Kidney (tissue), 14 donors: Measurements from ENCODE around the gene SOX12. TPM values are rescaled to one million over a fixed set of nuclear protein-coding genes. Genes with fewer than 3 reads are reported as not detected.

Experiments used
- DNase-seq, 5 donors: peaks; one replicate each; pipeline ENCODE4 v3.0.0-alpha.2; 2013 to 2020
- FAIRE-seq: peaks from 2 replicates; lab custom pipeline; 2012; peaks lifted over from hg19 to GRCh38; lab: Jason Lieb, UNC
- H3K27ac ChIP-seq, 2 donors: one replicate each; pipeline ENCODE4 v1.7.0; 2013; ENCODE audit warnings: low read depth in 2 of 2, low read length in 2 of 2, inconsistent platforms in 1 of 2
- H3K27me3 ChIP-seq: one replicate; pipeline ENCODE4 v1.7.1; 2013; ENCODE audit warnings: low read length, inconsistent platforms; ENCODE audit not compliant: control insufficient read depth, insufficient read depth
- H3K36me3 ChIP-seq, 3 donors: one replicate each; pipeline versions ENCODE4 v1.7.0 to v1.7.1; 2013; ENCODE audit warnings: low read length in 3 of 3, control low read depth in 1 of 3, inconsistent platforms in 1 of 3; ENCODE audit not compliant: insufficient read depth in 3 of 3, control insufficient read depth in 2 of 3
- H3K4me1 ChIP-seq, 3 donors: one replicate each; pipeline versions ENCODE4 v1.7.0 to v1.7.1; 2013; ENCODE audit warnings: low read length in 3 of 3, inconsistent platforms in 1 of 3, low read depth in 1 of 3; ENCODE audit not compliant: control insufficient read depth in 2 of 3, insufficient read depth in 2 of 3
- H3K4me3 ChIP-seq, 3 donors: one replicate each; pipeline versions ENCODE4 v1.7.0 to v1.8.1; 2013; ENCODE audit warnings: low read length in 3 of 3, control low read depth in 1 of 3, inconsistent platforms in 1 of 3
- H3K9ac ChIP-seq, 3 donors: one replicate each; pipeline versions ENCODE4 v1.7.0 to v1.7.1; 2013; ENCODE audit warnings: low read length in 3 of 3, control low read depth in 1 of 3, inconsistent platforms in 1 of 3
- H3K9me3 ChIP-seq, 3 donors: one replicate each; pipeline versions ENCODE4 v1.7.0 to v1.7.1; 2013; ENCODE audit warnings: low read length in 3 of 3, control low read depth in 1 of 3, inconsistent platforms in 1 of 3; ENCODE audit not compliant: control insufficient read depth in 2 of 3, insufficient read depth in 1 of 3
- intact Hi-C: fragments of 100-400 bp; cut with DNase I; formaldehyde crosslinking; loops from one replicate; pipeline ENCODE4 v1.11.1; 2022
- polyA plus RNA-seq: library from polyadenylated mRNA; stranded (reverse); fragments of 350-450 nt; fragmentation: Illumina TruSeq; extraction: RNeasy Lipid Tissue Mini Kit (QIAGEN cat#74804); gene quantifications from one replicate; pipeline ENCODE4 v1.2.3, GENCODE V29; 2014; ENCODE audit warnings: low read depth, low replicate concordance; ENCODE audit not compliant: insufficient read depth
- total RNA-seq: library from RNA; stranded (reverse); fragmentation: NEBNext Ultra II Directional; extraction: Animal tissue kit (Norgen Biotek cat#: 25700); gene quantifications from one replicate; pipeline ENCODE4 v1.2.1, GENCODE V29; 2021
- TF ChIP-seq, protein P1 (sequence below): IDR thresholded peaks from 3 replicates; pipeline ENCODE4 v1.5.1; 2012; ENCODE audit warnings: mild to moderate bottlenecking, moderate library complexity, borderline replicate concordance; ENCODE audit not compliant: insufficient read depth; ENCODE audit errors: extremely low read depth
- donor health status: control.
- donor health status: control.
- donor health status: control.
- donor health status: control.
- donor health status: control.
- donor health status: DM: yes; HTN: yes; CAD: no.
- donor health status: Normal renal cell carcinoma (clear cell type).

Gene SOX12
- total and polyA plus RNA-seq, 2 donors from 2014 or later = 11.3 to 12.7 TPM

DNA sequence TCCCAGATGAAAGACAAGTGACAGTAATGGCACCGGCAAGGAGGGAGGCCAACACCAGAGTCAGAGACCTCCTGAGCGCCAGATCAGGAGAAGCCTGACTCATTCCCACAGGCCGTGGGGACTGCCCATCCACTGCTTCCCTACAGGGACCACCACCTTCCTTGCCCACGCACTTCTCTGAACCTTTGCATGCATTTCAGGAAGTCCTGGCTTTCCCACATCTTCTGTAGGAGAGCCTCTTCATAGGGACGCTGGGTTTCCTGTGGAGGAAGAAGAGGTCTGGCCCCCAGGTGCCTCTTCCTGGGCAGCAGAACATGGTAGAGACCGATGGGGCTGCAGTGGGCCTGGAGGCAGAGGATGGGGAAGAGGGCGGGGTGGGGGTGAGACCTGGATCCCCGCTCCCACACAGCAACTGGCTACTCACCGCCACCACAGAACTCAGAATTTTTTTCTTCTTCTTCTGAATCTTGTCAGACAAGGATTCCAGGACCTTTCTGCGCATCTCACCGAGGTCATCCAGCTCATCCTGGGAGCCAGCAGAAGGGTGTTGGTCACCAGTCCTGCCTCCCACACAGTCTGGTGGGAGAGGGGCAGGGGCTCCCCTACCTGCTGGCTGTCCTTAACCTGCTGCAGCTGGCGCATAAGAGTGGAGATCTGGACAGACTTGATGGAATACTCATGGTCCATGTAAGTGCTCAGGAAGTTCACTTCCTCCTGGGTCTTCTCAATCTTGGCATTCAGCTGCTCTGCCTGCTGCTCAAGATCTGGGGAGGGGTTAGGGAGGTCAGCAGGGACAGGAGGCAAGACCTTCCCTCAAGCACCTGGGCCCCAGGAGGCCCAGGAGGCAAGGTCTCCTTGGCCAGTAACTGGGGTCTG, 48.5 kb upstream of the SOX12 start:
- H3K4me1 ChIP-seq = no peaks in the 10 kb centered on the region
- no peaks in the 10 kb centered on the region for H3K9me3 ChIP-seq
- no peak overlapping the region for H3K4me3 ChIP-seq
- DNase-seq (no peak), FAIRE-seq (no peak)
- no peak overlapping the region for H3K9ac ChIP-seq
- H3K27me3 ChIP-seq = no peaks in the 10 kb centered on the region
- H3K36me3 ChIP-seq = peaks cover 2 to 26% (median 7%) of the 10 kb centered on the region in 3 donors
- TF ChIP-seq, protein P1, sequence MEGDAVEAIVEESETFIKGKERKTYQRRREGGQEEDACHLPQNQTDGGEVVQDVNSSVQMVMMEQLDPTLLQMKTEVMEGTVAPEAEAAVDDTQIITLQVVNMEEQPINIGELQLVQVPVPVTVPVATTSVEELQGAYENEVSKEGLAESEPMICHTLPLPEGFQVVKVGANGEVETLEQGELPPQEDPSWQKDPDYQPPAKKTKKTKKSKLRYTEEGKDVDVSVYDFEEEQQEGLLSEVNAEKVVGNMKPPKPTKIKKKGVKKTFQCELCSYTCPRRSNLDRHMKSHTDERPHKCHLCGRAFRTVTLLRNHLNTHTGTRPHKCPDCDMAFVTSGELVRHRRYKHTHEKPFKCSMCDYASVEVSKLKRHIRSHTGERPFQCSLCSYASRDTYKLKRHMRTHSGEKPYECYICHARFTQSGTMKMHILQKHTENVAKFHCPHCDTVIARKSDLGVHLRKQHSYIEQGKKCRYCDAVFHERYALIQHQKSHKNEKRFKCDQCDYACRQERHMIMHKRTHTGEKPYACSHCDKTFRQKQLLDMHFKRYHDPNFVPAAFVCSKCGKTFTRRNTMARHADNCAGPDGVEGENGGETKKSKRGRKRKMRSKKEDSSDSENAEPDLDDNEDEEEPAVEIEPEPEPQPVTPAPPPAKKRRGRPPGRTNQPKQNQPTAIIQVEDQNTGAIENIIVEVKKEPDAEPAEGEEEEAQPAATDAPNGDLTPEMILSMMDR = no peak
- no peak overlapping the region for H3K27ac ChIP-seq
- intact Hi-C loops = no loop called here

- Histone ChIP-seq H3K36me3 (peaks cover 2 to 27% (median 7%) of the 10 kb centered on the region in 3 donors), H3K4me3 (no peak overlapping the region), H3K27ac (no peak overlapping the region), H3K27me3 (no peaks in the 10 kb centered on the region), H3K9ac (no peak overlapping the region), H3K4me1 (no peaks in the 10 kb centered on the region), H3K9me3 (no peaks in the 10 kb centered on the region)
- intact Hi-C loops = no loop called here
- no peak for DNase-seq
- FAIRE-seq = no peak
- TF ChIP-seq, protein P1 = no peak
Observed at GRCh38 chr20:277496-277781, 47.9 kb upstream of the SOX12 start.

- Histone ChIP-seq H3K9me3 (no peaks in the 10 kb centered on the region), H3K4me3 (no peak overlapping the region), H3K27me3 (no peaks in the 10 kb centered on the region), H3K27ac (no peak overlapping the region), H3K4me1 (no peaks in the 10 kb centered on the region), H3K36me3 (peaks cover 2 to 27% (median 7%) of the 10 kb centered on the region in 3 donors), H3K9ac (no peak overlapping the region)
- intact Hi-C loops = no loop called here
- TF ChIP-seq, protein P1 = no peak
- DNase-seq (no peak), FAIRE-seq (no peak)
Observed at GRCh38 chr20:278181-278580, 47.2 kb upstream of the SOX12 start.
